Activated naive CD8-positive, alpha-beta T cell treated with anti-CD3 and anti-CD28 coated beads, Interleukin-2, amount 10 ng/mL, durations not matched to agents 7 days and 5 days (primary cell): ENCODE measurements around the gene HOXB7. TPM values are rescaled to one million over a fixed set of nuclear protein-coding genes. Genes with fewer than 3 reads are reported as not detected.

Source experiments
- ATAC-seq: fragments of 150-1000 bp; cut with Tn5 transposase; one replicate; pipeline ENCODE4 v1.10.0; 2021; ENCODE audit warnings: low read depth, moderate library complexity
- POLR2A ChIA-PET: fragments of 350-600 bp; sonication (Branson Sonifier 250); formaldehyde crosslinking; loops from one replicate; lab custom pipeline; 2021; ENCODE audit warnings: antibody characterized with exemption; lab: Charles Lee
- DNase-seq: peaks from one replicate; pipeline ENCODE4 v3.0.0; 2021
- H3K27ac Mint-ChIP-seq: one replicate; pipeline ENCODE4 v1.8.0; 2022; ENCODE audit warnings: mild to moderate bottlenecking, mixed read lengths
- H3K27me3 Mint-ChIP-seq: one replicate; pipeline ENCODE4 v1.8.0; 2022; ENCODE audit warnings: mild to moderate bottlenecking, moderate library complexity, mixed read lengths
- H3K36me3 Mint-ChIP-seq: one replicate; pipeline ENCODE4 v1.8.0; 2021; ENCODE audit warnings: mild to moderate bottlenecking, mixed read lengths
- H3K4me1 Mint-ChIP-seq: one replicate; pipeline ENCODE4 v1.8.0; 2021; ENCODE audit warnings: mixed read lengths
- H3K4me3 Mint-ChIP-seq: one replicate; pipeline ENCODE4 v1.8.0; 2022; ENCODE audit warnings: mild to moderate bottlenecking, moderate library complexity, mixed read lengths
- H3K9me3 Mint-ChIP-seq: one replicate; pipeline ENCODE4 v1.8.0; 2021; ENCODE audit warnings: mixed read lengths
- total RNA-seq, 2 experiments: library from RNA; stranded (reverse); gene quantifications; one replicate each; pipeline ENCODE4 v1.2.3, GENCODE V29; 2021

Gene HOXB7
- total RNA-seq, 2 experiments from 2014 or later = 0.80 to 1.0 TPM

DNA sequence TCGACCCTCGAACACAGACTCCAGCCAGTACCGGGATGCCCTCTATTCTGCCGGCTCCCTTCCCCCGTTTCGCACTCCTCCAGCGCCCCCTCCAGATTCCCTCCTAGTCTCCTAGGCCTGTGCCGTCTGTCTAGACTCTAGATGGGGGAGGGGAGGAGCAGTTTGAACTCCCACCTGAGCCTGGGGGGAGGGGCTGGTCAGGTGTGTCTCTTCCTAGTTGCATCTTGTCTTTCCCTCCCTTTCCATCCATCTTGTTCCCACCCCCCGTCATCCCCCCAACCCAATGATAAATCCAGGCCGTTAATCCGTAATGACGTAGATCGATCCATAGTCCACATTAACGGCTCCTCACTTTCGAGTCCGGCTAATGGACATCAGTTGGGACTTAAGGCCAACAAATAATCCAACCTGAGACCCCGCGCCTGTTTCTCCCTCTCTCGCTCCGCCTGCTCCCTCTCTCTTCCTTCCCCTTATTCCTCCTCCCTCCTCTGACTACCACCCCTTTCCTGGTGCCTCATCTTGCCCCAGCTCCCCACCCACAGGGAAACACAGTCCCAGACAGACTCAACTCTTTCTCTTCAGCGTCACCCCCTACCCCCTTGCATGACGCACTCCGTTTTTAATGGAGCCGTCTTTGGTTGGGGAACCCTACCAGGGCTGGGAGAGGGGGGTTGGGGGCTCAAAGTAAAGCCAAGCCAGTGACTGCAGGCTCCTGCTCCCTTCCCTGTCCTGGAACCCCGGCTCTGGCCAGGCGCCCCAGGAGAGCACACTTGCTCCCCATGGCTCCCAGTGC is 13.9 kb downstream of the HOXB7 start:
- Mint-ChIP-seq H3K9me3 (no peaks in the 10 kb centered on the region), H3K4me3 (peak overlapping the region; percentile 83), H3K4me1 (peaks cover 36% of the 10 kb centered on the region), H3K36me3 (no peaks in the 10 kb centered on the region), H3K27me3 (peaks cover 91% of the 10 kb centered on the region), H3K27ac (peak overlapping the region; percentile 56)
- POLR2A ChIA-PET = no interaction called here
- DNase-seq = no peak
- peak; percentile 1 for ATAC-seq

GRCh38 chr17:48596000-48596734 is 14.7 kb downstream of the HOXB7 start:
- Mint-ChIP-seq H3K4me3 (peak overlapping the region; percentile 83), H3K36me3 (no peaks in the 10 kb centered on the region), H3K9me3 (no peaks in the 10 kb centered on the region), H3K4me1 (peaks cover 33% of the 10 kb centered on the region), H3K27ac (no peak overlapping the region), H3K27me3 (peaks cover 91% of the 10 kb centered on the region)
- ATAC-seq = peak; percentile 26
- POLR2A ChIA-PET = no interaction called here
- peak; percentile 64 for DNase-seq

DNA sequence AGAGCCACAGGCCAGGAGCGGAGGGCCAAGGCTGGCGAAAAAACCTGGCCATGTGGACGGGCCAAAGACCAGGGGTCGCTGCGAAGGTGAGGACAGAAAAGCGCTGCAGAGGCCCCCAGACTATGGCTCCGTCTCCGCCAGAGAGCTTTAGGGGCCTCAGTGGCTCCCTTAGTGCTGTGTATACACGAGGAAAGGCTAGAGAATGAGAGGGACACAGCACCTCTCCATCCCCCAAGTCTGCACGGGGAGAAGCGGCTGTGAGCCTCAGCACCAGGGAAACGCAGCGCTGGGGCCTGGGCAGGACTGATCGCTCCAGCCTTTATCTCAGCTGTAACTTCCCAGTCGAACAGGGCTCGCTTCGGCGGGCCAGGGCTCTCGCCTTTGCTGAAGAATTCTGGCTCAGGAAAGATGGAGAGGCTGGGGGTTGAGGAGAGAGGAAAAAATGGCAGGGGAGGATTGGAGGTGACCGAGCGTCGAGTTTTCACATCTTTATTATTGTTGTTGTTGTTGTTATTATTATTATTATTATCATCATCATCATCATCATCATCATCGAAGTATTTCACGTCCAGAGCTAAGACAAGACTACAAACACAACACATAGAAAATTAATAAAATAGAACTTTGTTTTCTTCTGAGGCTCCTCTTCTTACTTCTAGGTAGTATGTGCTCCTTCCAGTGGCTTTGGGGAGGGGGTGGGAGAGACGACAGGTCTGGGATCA is 15.4 kb downstream of the HOXB7 start:
- POLR2A ChIA-PET = no interaction called here
- H3K36me3 Mint-ChIP-seq = no peaks in the 10 kb centered on the region
- no peak overlapping the region for H3K27ac Mint-ChIP-seq
- peaks cover 31% of the 10 kb centered on the region for H3K4me1 Mint-ChIP-seq
- H3K9me3 Mint-ChIP-seq = no peaks in the 10 kb centered on the region
- H3K4me3 Mint-ChIP-seq = no peak overlapping the region
- DNase-seq = no peak
- peaks cover 91% of the 10 kb centered on the region for H3K27me3 Mint-ChIP-seq
- ATAC-seq = no peak

- DNase-seq = no peak
- Mint-ChIP-seq H3K27ac (no peak overlapping the region), H3K4me3 (no peak overlapping the region), H3K9me3 (no peaks in the 10 kb centered on the region), H3K27me3 (peaks cover 91% of the 10 kb centered on the region), H3K4me1 (peaks cover 32% of the 10 kb centered on the region), H3K36me3 (no peaks in the 10 kb centered on the region)
- POLR2A ChIA-PET = interaction anchor here (0.8 kb wide), 1 partner anchor 544 kb away, joined by 3 read pairs; no protein-coding TSS in a partner anchor
- ATAC-seq = no peak
Measured at GRCh38 chr17:48594538-48595277, 16.1 kb downstream of the HOXB7 start.

DNA sequence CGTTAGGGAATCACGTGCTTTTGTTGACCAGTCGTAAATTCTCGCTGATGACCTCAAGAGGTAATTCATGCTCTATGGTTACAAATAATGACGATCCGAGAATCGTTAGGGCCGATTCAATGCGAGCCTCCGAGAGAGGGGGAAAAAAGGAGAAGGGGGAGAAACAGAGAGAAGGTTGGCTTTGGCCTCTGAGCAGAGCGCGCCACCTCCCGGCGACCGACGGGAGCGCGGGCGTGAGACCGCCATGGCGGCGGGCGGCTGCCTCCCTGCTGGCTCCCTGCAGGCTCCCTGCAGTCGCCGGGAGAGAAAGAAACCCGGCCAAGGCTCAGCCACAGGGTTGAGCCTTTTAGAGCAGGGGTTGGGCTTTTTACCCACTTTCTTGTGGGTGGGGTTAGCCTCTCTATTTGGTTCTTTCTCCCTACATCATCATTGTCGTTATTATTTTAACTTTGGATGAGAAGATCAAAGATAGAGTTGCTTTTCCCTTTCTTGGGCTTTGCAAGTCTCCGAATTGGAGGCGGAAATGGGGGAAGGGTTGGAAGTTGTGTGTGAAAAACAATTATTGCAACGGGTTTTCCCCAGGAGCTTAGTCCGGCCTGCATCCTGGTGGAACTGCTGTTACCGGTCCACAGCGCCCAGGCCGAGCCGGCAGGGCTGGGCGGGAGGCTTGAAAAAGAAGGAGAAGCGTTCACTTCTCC is 16.8 kb downstream of the HOXB7 start:
- H3K4me3 Mint-ChIP-seq = peak overlapping the region; percentile 84
- no peak overlapping the region for H3K27ac Mint-ChIP-seq
- H3K9me3 Mint-ChIP-seq = no peaks in the 10 kb centered on the region
- peak; percentile 48 for ATAC-seq
- peaks cover 32% of the 10 kb centered on the region for H3K4me1 Mint-ChIP-seq
- no peaks in the 10 kb centered on the region for H3K36me3 Mint-ChIP-seq
- DNase-seq = peak; percentile 93
- peaks cover 91% of the 10 kb centered on the region for H3K27me3 Mint-ChIP-seq
- POLR2A ChIA-PET = interaction anchor here (0.8 to 1.2 kb wide), 3 partner anchors 12 to 544 kb away, joined by 3 read pairs; no protein-coding TSS in a partner anchor

- DNase-seq = peak; percentile 61
- no peaks in the 10 kb centered on the region for H3K36me3 Mint-ChIP-seq
- no peak within 1 kb of the TSS for H3K27ac Mint-ChIP-seq
- H3K27me3 Mint-ChIP-seq = peaks cover 91% of the 10 kb centered on the region
- POLR2A ChIA-PET = interaction anchor here (0.7 to 1.3 kb wide), 5 partner anchors 13 to 259 kb away, joined by 3 to 4 read pairs (median 3); no protein-coding TSS in a partner anchor
- no peak for ATAC-seq
- peak within 1 kb of the TSS; percentile 84 for H3K4me3 Mint-ChIP-seq
- no peaks in the 10 kb centered on the region for H3K9me3 Mint-ChIP-seq
- peaks cover 35% of the 10 kb centered on the region for H3K4me1 Mint-ChIP-seq
Measured at GRCh38 chr17:48593126-48593829, 17.5 kb downstream of the HOXB7 start, which contains the start of gene HOXB5. Gene HOXB5, minus strand, starts transcription at chr17:48593779. Its CDS starts 97 bp downstream, at chr17:48593682.

DNA sequence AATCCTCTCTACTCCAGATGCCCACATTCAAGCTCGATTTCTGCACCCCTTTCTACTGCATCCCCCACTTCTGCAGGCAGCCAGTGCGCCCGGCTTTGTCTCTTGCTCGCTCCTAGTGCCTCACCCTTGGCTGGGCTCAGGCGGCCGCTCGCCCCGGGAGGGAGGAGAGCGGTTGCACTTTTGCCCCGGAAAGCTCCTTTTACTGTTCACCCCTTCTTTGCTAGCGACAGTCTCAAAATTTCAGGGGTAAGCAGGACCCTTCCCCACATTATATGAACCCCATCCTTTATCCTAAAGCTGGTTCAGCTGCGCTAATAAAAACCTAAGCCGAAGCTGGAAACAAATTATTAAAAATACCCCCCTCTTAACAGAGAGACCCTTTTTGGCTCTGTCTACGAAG is 18.2 kb downstream of the HOXB7 start:
- POLR2A ChIA-PET = interaction anchor here (0.5 to 1.3 kb wide), 5 partner anchors 22 to 300 kb away, joined by 3 to 4 read pairs (median 3); no protein-coding TSS in a partner anchor
- peak; percentile 44 for ATAC-seq
- Mint-ChIP-seq H3K4me3 (peak overlapping the region; percentile 84), H3K9me3 (no peaks in the 10 kb centered on the region), H3K4me1 (peaks cover 32% of the 10 kb centered on the region), H3K27ac (no peak overlapping the region), H3K36me3 (no peaks in the 10 kb centered on the region), H3K27me3 (peaks cover 91% of the 10 kb centered on the region)
- peak; percentile 57 for DNase-seq

DNA sequence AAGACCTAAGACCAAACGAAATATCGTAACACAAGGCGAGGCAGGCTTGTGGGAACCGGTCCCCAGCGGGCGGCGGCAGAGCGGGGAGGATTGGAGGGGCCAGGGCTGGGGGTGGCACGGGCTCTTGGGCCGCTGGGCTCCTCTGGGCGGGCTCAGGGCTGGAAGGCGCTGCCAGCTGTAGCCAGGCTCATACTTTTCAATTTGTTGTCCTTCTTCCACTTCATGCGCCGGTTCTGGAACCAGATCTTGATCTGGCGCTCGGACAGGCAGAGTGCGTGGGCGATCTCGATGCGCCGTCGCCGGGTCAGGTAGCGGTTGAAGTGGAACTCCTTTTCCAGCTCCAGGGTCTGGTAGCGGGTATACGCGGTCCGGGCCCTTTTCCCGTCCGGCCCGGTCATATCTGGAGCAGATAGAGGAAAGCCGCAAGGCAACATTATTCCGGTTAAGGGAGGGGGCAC is 18.7 kb downstream of the HOXB7 start:
- no peak for DNase-seq
- H3K4me1 Mint-ChIP-seq = peaks cover 33% of the 10 kb centered on the region
- H3K27ac Mint-ChIP-seq = no peak overlapping the region
- no peak overlapping the region for H3K4me3 Mint-ChIP-seq
- no peak for ATAC-seq
- H3K27me3 Mint-ChIP-seq = peaks cover 91% of the 10 kb centered on the region
- H3K9me3 Mint-ChIP-seq = no peaks in the 10 kb centered on the region
- POLR2A ChIA-PET = interaction anchor here (1.1 to 1.3 kb wide), 2 partner anchors 22 to 50 kb away, joined by 3 to 4 read pairs; no protein-coding TSS in a partner anchor
- H3K36me3 Mint-ChIP-seq = no peaks in the 10 kb centered on the region

- Mint-ChIP-seq H3K4me1 (peaks cover 31% of the 10 kb centered on the region), H3K27ac (no peak overlapping the region), H3K36me3 (no peaks in the 10 kb centered on the region), H3K9me3 (no peaks in the 10 kb centered on the region), H3K4me3 (no peak overlapping the region), H3K27me3 (peaks cover 91% of the 10 kb centered on the region)
- DNase-seq (no peak), ATAC-seq (no peak)
- POLR2A ChIA-PET = no interaction called here
Measured at GRCh38 chr17:48591255-48592056, 19.4 kb downstream of the HOXB7 start.

- POLR2A ChIA-PET = interaction anchor here (0.7 kb wide), 1 partner anchor 467 kb away, joined by 4 read pairs; no protein-coding TSS in a partner anchor
- ATAC-seq = no peak
- no peak for DNase-seq
- H3K4me1 Mint-ChIP-seq = peaks cover 36% of the 10 kb centered on the region
- H3K27me3 Mint-ChIP-seq = peaks cover 92% of the 10 kb centered on the region
- H3K9me3 Mint-ChIP-seq = no peaks in the 10 kb centered on the region
- no peak overlapping the region for H3K27ac Mint-ChIP-seq
- H3K4me3 Mint-ChIP-seq = no peak overlapping the region
- H3K36me3 Mint-ChIP-seq = no peaks in the 10 kb centered on the region
Measured at GRCh38 chr17:48590607-48591161, 20.1 kb downstream of the HOXB7 start.
